ENCODE results near the gene NINJ2.

Gene NINJ2

DNA sequence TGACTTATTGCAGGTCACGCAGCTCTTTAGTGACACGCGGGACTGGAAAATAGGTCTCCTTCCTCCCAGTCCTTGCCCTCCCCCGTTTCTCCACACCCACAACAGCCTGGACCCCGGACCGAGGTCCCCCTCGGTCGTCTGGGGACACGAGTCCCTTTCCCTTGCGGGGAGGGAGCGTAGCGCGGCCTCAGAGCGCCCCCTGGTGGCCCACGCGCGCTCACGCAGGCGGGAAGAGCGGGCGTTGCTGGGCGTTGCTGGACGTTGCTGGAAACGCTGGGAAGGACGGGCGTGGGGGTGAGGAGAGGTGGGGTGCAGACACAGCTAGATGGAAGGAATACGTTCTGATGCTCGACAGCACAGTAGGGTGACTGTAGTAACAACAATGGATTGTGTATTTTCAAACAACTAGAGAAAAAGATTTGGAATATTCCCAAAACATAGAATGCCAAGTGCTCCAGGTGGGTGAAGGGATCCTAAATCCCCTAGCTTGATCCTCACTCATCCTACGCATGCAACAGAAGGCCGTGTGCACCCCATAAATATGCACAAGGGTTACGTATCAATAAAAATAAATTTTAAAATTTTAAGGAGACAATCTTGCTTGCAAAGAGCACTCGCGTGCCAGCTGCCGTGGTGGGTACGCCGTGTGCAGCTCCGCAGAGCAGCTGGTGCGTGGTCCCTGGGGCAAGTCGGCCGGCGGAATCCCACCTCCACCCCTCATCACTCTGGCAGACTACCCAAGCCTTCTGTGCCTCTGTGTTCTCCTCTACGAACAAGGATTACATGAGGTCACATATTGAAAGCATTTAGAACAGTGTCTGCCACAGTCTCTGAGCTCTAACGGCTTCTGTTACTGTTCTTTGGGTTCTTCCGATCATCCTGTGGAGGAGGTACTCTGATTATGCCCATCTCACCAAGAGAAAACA lies 116.1 kb downstream of the NINJ2 start:
- Histone ChIP-seq H3K9me2 (replicated peaks; ENCODE audit: low read depth, low read length) (no peaks in the 10 kb centered on the region), H3K4me1 (ENCODE audit: insufficient read depth, low read length, poor library complexity, severe bottlenecking) (peaks cover 25% of the 10 kb centered on the region), H3K4me3 (ENCODE audit: low read length, poor library complexity, severe bottlenecking) (peak overlapping the region; percentile 18), H4K20me1 (ENCODE audit: insufficient read depth, low read length, poor library complexity, severe bottlenecking) (no peaks in the 10 kb centered on the region), H3K4me2 (ENCODE audit: low read depth, low read length, poor library complexity, severe bottlenecking) (peak overlapping the region; percentile 40), H2AFZ (ENCODE audit: low read length) (peak overlapping the region; percentile 63), H3F3A (ENCODE audit: low read depth) (no peaks in the 10 kb centered on the region), H3K9me3 (ENCODE audit: insufficient read depth, low read depth, low read length) (no peaks in the 10 kb centered on the region), H3K79me2 (ENCODE audit: insufficient read depth, low read length) (no peaks in the 10 kb centered on the region), H3K9ac (ENCODE audit: low read depth, low read length, poor library complexity, severe bottlenecking) (peak overlapping the region; percentile 14), H3K27me3 (ENCODE audit: insufficient read depth, low read length, poor library complexity, severe bottlenecking) (no peaks in the 10 kb centered on the region), H3K36me3 (ENCODE audit: insufficient read depth, low read length) (no peaks in the 10 kb centered on the region)
- TF ChIP-seq EZH2phosphoT487 (IDR thresholded peaks at IDR 0.05; ENCODE audit: borderline replicate concordance) (no peak), CTCF (conservative IDR thresholded peaks at IDR 0.05; ENCODE audit: low read length) (peak; percentile 99)

DNA sequence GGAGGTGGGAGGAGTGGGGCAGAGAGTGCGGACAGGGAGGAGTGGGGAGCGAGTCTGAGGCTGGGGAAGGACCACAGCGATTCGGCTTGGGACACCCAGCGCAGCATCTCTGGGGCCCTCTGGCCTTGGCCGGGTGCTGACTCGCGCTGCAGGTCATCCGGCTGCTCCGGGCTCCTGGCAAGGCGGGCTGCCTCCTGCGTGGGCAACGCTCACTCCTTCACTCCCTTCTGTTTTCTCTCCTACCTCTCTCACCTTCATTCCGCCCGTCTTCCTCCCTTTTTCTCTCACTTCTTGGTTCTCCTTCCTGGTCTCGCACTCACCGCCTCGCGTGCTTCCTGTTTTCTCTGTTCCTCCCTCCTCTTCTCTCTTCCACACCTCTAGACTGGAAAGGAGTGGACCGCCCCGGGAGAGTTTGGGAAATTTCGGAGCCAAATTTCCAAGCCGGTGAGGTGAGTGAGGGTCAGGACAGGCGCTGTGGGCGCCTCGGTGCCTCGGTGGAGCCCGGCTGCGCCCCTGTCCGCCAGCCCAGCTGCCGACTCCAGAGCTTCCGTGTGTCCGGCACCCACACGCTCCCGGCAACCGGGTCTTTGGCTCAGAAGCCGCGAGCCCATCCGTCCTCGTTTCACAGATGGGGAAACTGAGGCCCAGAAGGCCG lies 116.9 kb downstream of the NINJ2 start:
- no peak overlapping the region for H3K9ac ChIP-seq (ENCODE audit: low read depth, low read length, poor library complexity, severe bottlenecking)
- H3K36me3 ChIP-seq (ENCODE audit: insufficient read depth, low read length): no peaks in the 10 kb centered on the region
- no peak overlapping the region for H3K4me3 ChIP-seq (ENCODE audit: low read length, poor library complexity, severe bottlenecking)
- H3K4me2 ChIP-seq (ENCODE audit: low read depth, low read length, poor library complexity, severe bottlenecking): peak overlapping the region; percentile 40
- no peaks in the 10 kb centered on the region for H3K9me3 ChIP-seq (ENCODE audit: insufficient read depth, low read depth, low read length)
- H4K20me1 ChIP-seq (ENCODE audit: insufficient read depth, low read length, poor library complexity, severe bottlenecking): no peaks in the 10 kb centered on the region
- H3F3A ChIP-seq (ENCODE audit: low read depth): no peaks in the 10 kb centered on the region
- peaks cover 17% of the 10 kb centered on the region for H3K4me1 ChIP-seq (ENCODE audit: insufficient read depth, low read length, poor library complexity, severe bottlenecking)
- no peaks in the 10 kb centered on the region for H3K9me2 ChIP-seq (replicated peaks; ENCODE audit: low read depth, low read length)
- H2AFZ ChIP-seq (ENCODE audit: low read length): peak overlapping the region; percentile 63; the same call in 1 of the 2 replicates
- no peaks in the 10 kb centered on the region for H3K27me3 ChIP-seq (ENCODE audit: insufficient read depth, low read length, poor library complexity, severe bottlenecking)
- H3K79me2 ChIP-seq (ENCODE audit: insufficient read depth, low read length): no peaks in the 10 kb centered on the region
- TF ChIP-seq EZH2phosphoT487 (IDR thresholded peaks at IDR 0.05; ENCODE audit: borderline replicate concordance): no peak
- TF ChIP-seq CTCF (conservative IDR thresholded peaks at IDR 0.05; ENCODE audit: low read length): no peak

- Histone ChIP-seq H3K9ac (ENCODE audit: low read depth, low read length, poor library complexity, severe bottlenecking) (no peak overlapping the region), H3K9me2 (replicated peaks; ENCODE audit: low read depth, low read length) (no peaks in the 10 kb centered on the region), H4K20me1 (ENCODE audit: insufficient read depth, low read length, poor library complexity, severe bottlenecking) (no peaks in the 10 kb centered on the region), H3K36me3 (ENCODE audit: insufficient read depth, low read length) (no peaks in the 10 kb centered on the region), H3K4me1 (ENCODE audit: insufficient read depth, low read length, poor library complexity, severe bottlenecking) (peaks cover 11% of the 10 kb centered on the region), H3K27me3 (ENCODE audit: insufficient read depth, low read length, poor library complexity, severe bottlenecking) (no peaks in the 10 kb centered on the region), H3K9me3 (ENCODE audit: insufficient read depth, low read depth, low read length) (no peaks in the 10 kb centered on the region), H2AFZ (ENCODE audit: low read length) (no peak overlapping the region), H3K4me2 (ENCODE audit: low read depth, low read length, poor library complexity, severe bottlenecking) (no peak overlapping the region), H3K79me2 (ENCODE audit: insufficient read depth, low read length) (no peaks in the 10 kb centered on the region), H3F3A (ENCODE audit: low read depth) (no peaks in the 10 kb centered on the region), H3K4me3 (ENCODE audit: low read length, poor library complexity, severe bottlenecking) (no peak overlapping the region)
- TF ChIP-seq CTCF (conservative IDR thresholded peaks at IDR 0.05; ENCODE audit: low read length): no peak
- no peak for TF ChIP-seq EZH2phosphoT487 (IDR thresholded peaks at IDR 0.05; ENCODE audit: borderline replicate concordance)
These were observed 117.4 kb downstream of the NINJ2 start for GRCh38 chr12:545835-546234.
